HG03457 (cell line): ENCODE results near the gene CNOT8.
"Not testable (repeated sequence)": the region's sequence is repeated elsewhere in the genome, so short reads cannot be mapped to it uniquely, and the experiment has no call there.

ENCODE experiments used
- ATAC-seq: cut with Tn5 transposase; IDR thresholded peaks from one replicate; pipeline ENCODE4 v1.9.1; 2021; ENCODE audit warnings: moderate number of reproducible peaks; ENCODE audit not compliant: unreplicated experiment

Gene CNOT8

GRCh38 chr5:154858297-154858971 is at the start of gene CNOT8:
CNOT8 (plus strand) TSS chr5:154858627; CDS start chr5:154863279, 4,652 bp downstream.
- peak; percentile 85 for ATAC-seq

- ATAC-seq, result no peak
Observed at GRCh38 chr5:154811239-154811638, 47.2 kb upstream of the CNOT8 start.

- peak; percentile 69 for ATAC-seq
Observed at GRCh38 chr5:154811653-154812465, 46.6 kb upstream of the CNOT8 start.

GRCh38 chr5:154813158-154813557 is 45.3 kb upstream of the CNOT8 start:
- no peak for ATAC-seq

GRCh38 chr5:154813736-154814135 is 44.7 kb upstream of the CNOT8 start:
- no peak for ATAC-seq

- ATAC-seq, result no peak
Observed at GRCh38 chr5:154815025-154815424, 43.4 kb upstream of the CNOT8 start.

- no peak for ATAC-seq
Observed at GRCh38 chr5:154815684-154816247, 42.7 kb upstream of the CNOT8 start.

GRCh38 chr5:154816891-154817492 is 41.4 kb upstream of the CNOT8 start:
- no peak for ATAC-seq

- ATAC-seq, result no peak
Observed at GRCh38 chr5:154817815-154818214, 40.6 kb upstream of the CNOT8 start.

GRCh38 chr5:154818471-154819116 is 39.8 kb upstream of the CNOT8 start:
- no peak for ATAC-seq

- no peak for ATAC-seq
Observed at GRCh38 chr5:154819546-154819945, 38.9 kb upstream of the CNOT8 start.

GRCh38 chr5:154820383-154820782 is 38.0 kb upstream of the CNOT8 start:
- ATAC-seq, result no peak

GRCh38 chr5:154822896-154823295 is 35.5 kb upstream of the CNOT8 start:
- not testable (repeated sequence) for ATAC-seq

GRCh38 chr5:154823605-154824004 is 34.8 kb upstream of the CNOT8 start:
- ATAC-seq, result no peak

GRCh38 chr5:154824070-154824469 is 34.4 kb upstream of the CNOT8 start:
- no peak for ATAC-seq

- ATAC-seq, result no peak
Observed at GRCh38 chr5:154829181-154829588, 29.2 kb upstream of the CNOT8 start.

- ATAC-seq, result no peak
Observed at GRCh38 chr5:154829589-154830218, 28.7 kb upstream of the CNOT8 start.

- ATAC-seq, result no peak
Observed at GRCh38 chr5:154830219-154830595, 28.2 kb upstream of the CNOT8 start.

GRCh38 chr5:154830596-154830995 is 27.8 kb upstream of the CNOT8 start:
- ATAC-seq, result no peak

- no peak for ATAC-seq
Observed at GRCh38 chr5:154831451-154831850, 27.0 kb upstream of the CNOT8 start.

GRCh38 chr5:154832804-154833203 is 25.6 kb upstream of the CNOT8 start:
- not testable (repeated sequence) for ATAC-seq
